ENCODE measurements around the gene PDE6D. TPM values are rescaled to one million over a fixed set of nuclear protein-coding genes. Genes with fewer than 3 reads are reported as not detected.

Gene PDE6D
- 34.8 and 37.5 TPM in 2 replicates for total RNA-seq

DNA sequence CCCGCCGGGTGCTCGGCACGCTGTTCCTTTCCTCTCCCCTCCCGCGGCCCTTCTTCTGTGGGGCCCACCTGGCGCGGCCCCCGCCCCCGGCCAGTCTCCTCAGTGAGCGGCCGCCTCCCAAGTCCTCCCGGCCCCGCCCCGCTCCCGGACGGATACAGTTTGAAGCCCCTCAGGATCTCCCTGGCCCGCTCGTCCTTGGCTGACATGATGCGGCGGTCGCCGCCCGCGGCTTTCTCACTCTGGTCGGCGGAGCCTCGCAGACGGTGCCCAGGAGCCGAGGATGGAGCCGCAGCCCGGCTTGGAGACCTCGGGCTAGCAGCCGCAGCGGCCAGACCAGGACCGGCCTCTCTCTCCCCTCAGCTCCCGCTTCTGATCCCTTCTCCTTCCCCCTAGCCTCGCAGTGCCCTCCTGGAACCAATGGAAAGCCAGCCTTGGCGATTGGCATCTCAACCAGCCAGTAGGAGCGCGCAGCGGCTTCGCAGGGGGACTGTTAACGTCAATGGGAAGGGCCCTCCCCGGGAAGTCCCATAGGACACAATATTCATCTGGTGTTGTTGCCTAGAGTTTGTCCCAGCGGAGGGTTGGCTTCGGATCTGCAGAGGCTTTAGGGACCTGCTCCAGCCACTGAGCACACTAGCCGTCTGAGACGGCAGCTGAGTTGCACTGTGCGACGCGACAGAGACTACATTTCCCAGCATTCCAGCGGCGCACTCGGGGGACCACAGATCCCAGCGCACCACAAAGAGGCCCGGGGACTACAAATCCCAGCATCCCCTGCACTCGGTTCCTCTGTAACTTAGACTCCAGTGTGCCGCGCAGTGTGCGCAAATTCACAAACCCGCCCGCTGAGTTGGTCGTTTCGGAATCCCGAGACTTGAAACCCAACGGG lies at the start of gene PDE6D:
Gene PDE6D, minus strand, starts transcription at position 374 of the 889 bp plus-strand sequence. Its CDS starts 168 bp downstream, at position 206.

DNA sequence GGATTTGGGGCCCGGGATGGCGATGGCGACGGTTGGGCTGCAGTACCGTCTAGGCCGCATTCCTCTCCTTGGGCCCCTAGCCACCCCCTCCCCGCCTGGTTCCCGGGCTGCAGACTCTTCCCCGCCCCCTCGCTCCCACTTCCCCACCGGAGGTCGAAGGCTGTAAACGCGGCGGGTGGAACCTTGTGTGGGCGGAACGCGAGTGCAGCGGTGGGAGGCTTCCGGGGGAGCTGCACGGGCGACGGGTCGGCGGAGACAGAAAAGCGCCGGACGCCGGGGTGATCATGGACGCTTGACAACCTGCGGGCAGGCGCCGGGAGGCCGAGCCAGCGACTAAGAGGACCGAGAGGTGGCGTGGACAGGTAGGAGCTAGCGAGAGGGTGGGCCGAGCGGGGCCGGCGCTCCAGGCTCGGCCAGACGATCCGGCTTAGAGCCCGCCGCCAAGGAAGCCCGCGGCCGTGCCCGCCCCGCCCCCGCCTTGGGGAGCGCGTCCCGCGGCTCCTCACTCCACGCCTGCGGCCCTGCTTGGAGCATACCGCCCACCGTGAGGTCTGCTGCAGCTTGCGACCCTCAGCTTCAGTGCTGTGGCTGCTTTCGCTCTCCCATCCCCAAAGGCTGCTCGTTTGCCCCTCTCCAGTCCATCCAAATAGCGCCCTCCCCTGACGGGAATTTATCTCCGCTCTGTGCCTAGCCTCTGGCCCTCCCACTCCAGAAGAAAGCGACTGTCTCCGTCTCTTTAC lies 5.3 kb upstream of the PDE6D start, which contains the start of gene COPS7B:
Gene COPS7B, plus strand, starts transcription at position 269 of the 740 bp plus-strand sequence. CDS start 2,126 bp downstream, outside the sequence.

DNA sequence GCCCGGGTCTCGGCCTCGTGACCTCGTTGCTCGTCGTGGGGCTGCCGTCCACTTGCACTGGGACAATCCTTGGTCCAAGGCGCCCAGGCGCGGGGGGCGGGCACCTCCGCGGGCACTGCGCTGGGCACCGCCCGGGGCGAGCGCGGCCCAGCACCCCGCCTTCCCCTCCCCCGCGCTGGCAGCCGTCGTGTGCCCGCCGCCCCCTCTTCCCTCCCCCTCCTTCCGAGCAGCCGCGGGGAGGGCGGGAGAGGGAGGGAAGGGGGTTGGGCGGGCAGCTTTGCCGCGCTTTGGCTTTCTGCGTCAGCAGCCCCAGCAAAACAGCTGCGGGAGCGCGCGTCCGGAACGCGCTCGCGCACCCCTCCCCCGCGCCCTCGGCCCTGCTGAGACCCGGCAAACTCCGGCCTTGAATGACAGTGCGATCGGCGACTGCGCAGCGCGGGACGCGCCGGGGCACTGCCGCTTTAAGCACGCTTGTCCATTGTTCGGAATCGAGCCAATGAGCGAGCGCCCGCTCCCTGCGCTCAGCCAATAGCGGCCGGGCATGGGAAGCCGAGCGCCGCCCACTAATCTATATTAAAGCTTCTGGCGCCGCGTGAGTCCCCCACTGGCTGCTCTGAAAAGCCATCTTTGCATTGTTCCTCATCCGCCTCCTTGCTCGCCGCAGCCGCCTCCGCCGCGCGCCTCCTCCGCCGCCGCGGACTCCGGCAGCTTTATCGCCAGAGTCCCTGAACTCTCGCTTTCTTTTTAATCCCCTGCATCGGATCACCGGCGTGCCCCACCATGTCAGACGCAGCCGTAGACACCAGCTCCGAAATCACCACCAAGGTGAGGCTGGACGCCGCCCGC lies 72.9 kb downstream of the PDE6D start, which contains the start of gene PTMA:
Gene PTMA, plus strand, starts transcription at position 599 of the 846 bp plus-strand sequence. Its CDS starts 182 bp downstream, at position 781.

Other genes with a start within 250 kb of the PDE6D start
- not detected in 2 replicates for gene TEX44, start 188.4 kb downstream of the PDE6D start, total RNA-seq
- gene PTMA, start 72.8 kb downstream of the PDE6D start, total RNA-seq: 411 and 435 TPM in 2 replicates
- gene COPS7B, start 5.2 kb upstream of the PDE6D start, total RNA-seq: 17.5 and 17.7 TPM in 2 replicates
- not detected in 2 replicates for gene NPPC, start 145.1 kb upstream of the PDE6D start, total RNA-seq
- 6.9 and 12.5 TPM in 2 replicates for gene DIS3L2, start 180.4 kb upstream of the PDE6D start, total RNA-seq